HepG2 (cell line): ENCODE results near the gene HORMAD2. TPM values are rescaled to one million over a fixed set of nuclear protein-coding genes. Genes with fewer than 3 reads are reported as not detected.

Source experiments
- ATF7 ChIP-seq, 2 experiments: fragments of 450-650 bp in 1 of 2; sonication (generic) in 1 of 2; formaldehyde crosslinking in 1 of 2; IDR thresholded peaks; 2 replicates each; pipeline versions ENCODE4 v1.4.0 to v1.6.1; 2016 to 2020; ENCODE audit warnings: antibody characterized with exemption in 1 of 2, mild to moderate bottlenecking in 1 of 2, missing genetic modification reagents in 1 of 2
- DMAP1 ChIP-seq: IDR thresholded peaks from 2 replicates; pipeline ENCODE4 v1.6.1; 2016
- HDAC2 ChIP-seq: sonication (generic); formaldehyde crosslinking; IDR thresholded peaks from 2 replicates; pipeline ENCODE4 v1.4.0; 2020; ENCODE audit warnings: missing genetic modification reagents
- HOXA3 ChIP-seq: sonication (generic); formaldehyde crosslinking; IDR thresholded peaks from 2 replicates; pipeline ENCODE4 v1.5.0; 2020; ENCODE audit warnings: missing genetic modification reagents
- KAT7 ChIP-seq: IDR thresholded peaks from 2 replicates; pipeline ENCODE4 v1.6.1; 2018; ENCODE audit warnings: borderline replicate concordance, missing compliant biosample characterization
- MED1 ChIP-seq: sonication (generic); formaldehyde crosslinking; IDR thresholded peaks from 2 replicates; pipeline ENCODE4 v1.4.0; 2020; ENCODE audit warnings: missing genetic modification reagents
- MEIS1 ChIP-seq: sonication (generic); formaldehyde crosslinking; IDR thresholded peaks from 2 replicates; pipeline ENCODE4 v1.9.0; 2021; ENCODE audit warnings: mild to moderate bottlenecking, missing genetic modification reagents, moderate library complexity, borderline replicate concordance
- NFRKB ChIP-seq: fragments of 450-650 bp; IDR thresholded peaks from 2 replicates; pipeline ENCODE4 v1.6.1; 2017
- PHF21A ChIP-seq: sonication (generic); formaldehyde crosslinking; IDR thresholded peaks from 2 replicates; pipeline ENCODE4 v1.5.0; 2020; ENCODE audit warnings: mild to moderate bottlenecking, missing genetic modification reagents
- PHF5A ChIP-seq: IDR thresholded peaks from one replicate; pipeline ENCODE4 v1.6.1; 2018; ENCODE audit warnings: low read depth, missing genetic modification reagents; ENCODE audit not compliant: unreplicated experiment
- POLR2AphosphoS5 ChIP-seq: IDR thresholded peaks from 2 replicates; pipeline ENCODE4 v1.6.1; 2012; ENCODE audit warnings: low read depth, low read length
- RAD51 ChIP-seq: fragments of 450-650 bp; IDR thresholded peaks from 2 replicates; pipeline ENCODE4 v1.6.1; 2016; ENCODE audit warnings: borderline replicate concordance
- SOX6 ChIP-seq, 2 experiments: fragments of 450-650 bp in 1 of 2; sonication (generic) in 1 of 2; formaldehyde crosslinking in 1 of 2; IDR thresholded peaks; 2 replicates each; pipeline versions ENCODE4 v1.4.0 to v1.6.1; 2017 to 2020; ENCODE audit warnings: antibody characterized with exemption in 1 of 2, mild to moderate bottlenecking in 1 of 2, missing genetic modification reagents in 1 of 2
- SUZ12 ChIP-seq: fragments of 150-350 bp; IDR thresholded peaks from 2 replicates; pipeline ENCODE4 v1.6.1; 2014; ENCODE audit warnings: low read depth, low read length
- TMF1 ChIP-seq: sonication (generic); formaldehyde crosslinking; IDR thresholded peaks from 2 replicates; pipeline ENCODE4 v1.8.1; 2022; ENCODE audit warnings: low read depth, missing genetic modification reagents
- TSC22D2 ChIP-seq: sonication (generic); formaldehyde crosslinking; IDR thresholded peaks from 2 replicates; pipeline ENCODE4 v1.5.1; 2020; ENCODE audit warnings: missing genetic modification reagents, mild to moderate bottlenecking, borderline replicate concordance
- polyA plus RNA-seq, 8 experiments: library from polyadenylated mRNA; depleted of rRNA in 3 of 8; stranded (reverse) in 7 of 8; unstranded in 1 of 8; fragments of >200 nt; fragmentation: Illumina TruSeq in 4 of 8; extraction: Trizol in 4 of 8; gene quantifications; 2 replicates each; pipeline versions ENCODE4 v1.2.1 to v1.2.3, GENCODE V29; 2011 to 2016; ENCODE audit warnings: low read depth in 4 of 8, missing spikeins in 1 of 8, mixed read lengths in 1 of 8; ENCODE audit not compliant: insufficient read depth in 1 of 8
- total RNA-seq, 5 experiments: library from RNA; depleted of rRNA; stranded (reverse); fragments of >200 nt; fragmentation: Illumina TruSeq; extraction: Trizol; gene quantifications; 2 replicates each; pipeline ENCODE4 v1.2.3, GENCODE V29; 2016; ENCODE audit warnings: low read depth in 1 of 5
- TF ChIP-seq, protein P1 (sequence below): sonication (generic); formaldehyde crosslinking; IDR thresholded peaks from 2 replicates; pipeline ENCODE4 v1.4.0; 2020; ENCODE audit warnings: missing genetic modification reagents, borderline replicate concordance
- TF ChIP-seq, protein P2 (sequence below): fragments of 450-650 bp; IDR thresholded peaks from 2 replicates; pipeline ENCODE4 v1.6.1; 2016
- TF ChIP-seq, protein P3 (sequence below): IDR thresholded peaks from 2 replicates; pipeline ENCODE4 v1.6.1; 2016; ENCODE audit warnings: low read depth, control low read depth
- TF ChIP-seq, protein P4 (sequence below): IDR thresholded peaks from 2 replicates; pipeline ENCODE4 v1.4.0; 2020; ENCODE audit warnings: mild to moderate bottlenecking, missing genetic modification reagents
- TF ChIP-seq, protein P5 (sequence below): IDR thresholded peaks from 2 replicates; pipeline ENCODE4 v1.6.1; 2016; ENCODE audit warnings: mild to moderate bottlenecking, missing biosample characterization, missing genetic modification reagents

The HORMAD2 gene
- total and polyA plus RNA-seq, 2 of the 13 experiments (the other 11 are each of a cell fraction or from before 2014, with no cell fraction given): not detected

DNA sequence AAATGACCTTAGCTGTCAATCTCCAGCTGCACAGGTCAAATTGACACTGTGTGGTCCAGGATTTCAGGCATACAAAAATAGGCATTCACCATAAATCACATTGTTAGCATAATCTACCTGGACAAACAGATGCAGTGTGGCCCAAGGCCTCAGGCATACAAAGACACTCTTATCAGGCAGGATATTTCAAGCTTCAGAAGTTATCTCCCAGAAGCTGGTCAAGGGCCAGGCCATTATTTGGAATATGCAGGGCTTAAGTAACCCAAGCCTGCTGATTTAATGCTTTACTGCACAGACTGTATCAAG is 25.5 kb upstream of the HORMAD2 start (continued):
- TF ChIP-seq POLR2AphosphoS5 (no peak), KAT7 (CRISPR knock-in tag) (no peak), PHF21A (CRISPR knock-in tag) (no peak), ATF7 (IDR thresholded peaks at IDR 0.05) (no peak), ATF7 (CRISPR knock-in tag; IDR thresholded peaks at IDR 0.05) (no peak), MED1 (CRISPR knock-in tag) (peak; percentile 43; the same call in 1 of the 2 replicates), PHF5A (CRISPR knock-in tag) (peak; percentile 62), MEIS1 (peak; percentile 90; the same call in 1 of the 2 replicates), RAD51 (no peak), HOXA3 (peak; percentile 54; the same call in 1 of the 2 replicates), HDAC2 (CRISPR knock-in tag) (peak; percentile 81; the same call in 1 of the 2 replicates), TMF1 (CRISPR knock-in tag) (no peak), SOX6 (IDR thresholded peaks at IDR 0.05) (no peak), SOX6 (CRISPR knock-in tag; IDR thresholded peaks at IDR 0.05) (peak; percentile 97), NFRKB (no peak), SUZ12 (no peak), DMAP1 (no peak), TSC22D2 (no peak)
- TF ChIP-seq, protein P1, sequence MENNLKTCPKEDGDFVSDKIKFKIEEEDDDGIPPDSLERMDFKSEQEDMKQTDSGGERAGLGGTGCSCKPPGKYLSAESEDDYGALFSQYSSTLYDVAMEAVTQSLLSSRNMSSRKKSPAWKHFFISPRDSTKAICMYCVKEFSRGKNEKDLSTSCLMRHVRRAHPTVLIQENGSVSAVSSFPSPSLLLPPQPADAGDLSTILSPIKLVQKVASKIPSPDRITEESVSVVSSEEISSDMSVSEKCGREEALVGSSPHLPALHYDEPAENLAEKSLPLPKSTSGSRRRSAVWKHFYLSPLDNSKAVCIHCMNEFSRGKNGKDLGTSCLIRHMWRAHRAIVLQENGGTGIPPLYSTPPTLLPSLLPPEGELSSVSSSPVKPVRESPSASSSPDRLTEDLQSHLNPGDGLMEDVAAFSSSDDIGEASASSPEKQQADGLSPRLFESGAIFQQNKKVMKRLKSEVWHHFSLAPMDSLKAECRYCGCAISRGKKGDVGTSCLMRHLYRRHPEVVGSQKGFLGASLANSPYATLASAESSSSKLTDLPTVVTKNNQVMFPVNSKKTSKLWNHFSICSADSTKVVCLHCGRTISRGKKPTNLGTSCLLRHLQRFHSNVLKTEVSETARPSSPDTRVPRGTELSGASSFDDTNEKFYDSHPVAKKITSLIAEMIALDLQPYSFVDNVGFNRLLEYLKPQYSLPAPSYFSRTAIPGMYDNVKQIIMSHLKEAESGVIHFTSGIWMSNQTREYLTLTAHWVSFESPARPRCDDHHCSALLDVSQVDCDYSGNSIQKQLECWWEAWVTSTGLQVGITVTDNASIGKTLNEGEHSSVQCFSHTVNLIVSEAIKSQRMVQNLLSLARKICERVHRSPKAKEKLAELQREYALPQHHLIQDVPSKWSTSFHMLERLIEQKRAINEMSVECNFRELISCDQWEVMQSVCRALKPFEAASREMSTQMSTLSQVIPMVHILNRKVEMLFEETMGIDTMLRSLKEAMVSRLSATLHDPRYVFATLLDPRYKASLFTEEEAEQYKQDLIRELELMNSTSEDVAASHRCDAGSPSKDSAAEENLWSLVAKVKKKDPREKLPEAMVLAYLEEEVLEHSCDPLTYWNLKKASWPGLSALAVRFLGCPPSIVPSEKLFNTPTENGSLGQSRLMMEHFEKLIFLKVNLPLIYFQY (CRISPR knock-in tag): no peak
- TF ChIP-seq, protein P2, sequence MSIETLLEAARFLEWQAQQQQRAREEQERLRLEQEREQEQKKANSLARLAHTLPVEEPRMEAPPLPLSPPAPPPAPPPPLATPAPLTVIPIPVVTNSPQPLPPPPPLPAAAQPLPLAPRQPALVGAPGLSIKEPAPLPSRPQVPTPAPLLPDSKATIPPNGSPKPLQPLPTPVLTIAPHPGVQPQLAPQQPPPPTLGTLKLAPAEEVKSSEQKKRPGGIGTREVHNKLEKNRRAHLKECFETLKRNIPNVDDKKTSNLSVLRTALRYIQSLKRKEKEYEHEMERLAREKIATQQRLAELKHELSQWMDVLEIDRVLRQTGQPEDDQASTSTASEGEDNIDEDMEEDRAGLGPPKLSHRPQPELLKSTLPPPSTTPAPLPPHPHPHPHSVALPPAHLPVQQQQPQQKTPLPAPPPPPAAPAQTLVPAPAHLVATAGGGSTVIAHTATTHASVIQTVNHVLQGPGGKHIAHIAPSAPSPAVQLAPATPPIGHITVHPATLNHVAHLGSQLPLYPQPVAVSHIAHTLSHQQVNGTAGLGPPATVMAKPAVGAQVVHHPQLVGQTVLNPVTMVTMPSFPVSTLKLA: no peak
- TF ChIP-seq, protein P3, sequence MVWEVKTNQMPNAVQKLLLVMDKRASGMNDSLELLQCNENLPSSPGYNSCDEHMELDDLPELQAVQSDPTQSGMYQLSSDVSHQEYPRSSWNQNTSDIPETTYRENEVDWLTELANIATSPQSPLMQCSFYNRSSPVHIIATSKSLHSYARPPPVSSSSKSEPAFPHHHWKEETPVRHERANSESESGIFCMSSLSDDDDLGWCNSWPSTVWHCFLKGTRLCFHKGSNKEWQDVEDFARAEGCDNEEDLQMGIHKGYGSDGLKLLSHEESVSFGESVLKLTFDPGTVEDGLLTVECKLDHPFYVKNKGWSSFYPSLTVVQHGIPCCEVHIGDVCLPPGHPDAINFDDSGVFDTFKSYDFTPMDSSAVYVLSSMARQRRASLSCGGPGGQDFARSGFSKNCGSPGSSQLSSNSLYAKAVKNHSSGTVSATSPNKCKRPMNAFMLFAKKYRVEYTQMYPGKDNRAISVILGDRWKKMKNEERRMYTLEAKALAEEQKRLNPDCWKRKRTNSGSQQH (CRISPR knock-in tag): no peak
- TF ChIP-seq, protein P4, sequence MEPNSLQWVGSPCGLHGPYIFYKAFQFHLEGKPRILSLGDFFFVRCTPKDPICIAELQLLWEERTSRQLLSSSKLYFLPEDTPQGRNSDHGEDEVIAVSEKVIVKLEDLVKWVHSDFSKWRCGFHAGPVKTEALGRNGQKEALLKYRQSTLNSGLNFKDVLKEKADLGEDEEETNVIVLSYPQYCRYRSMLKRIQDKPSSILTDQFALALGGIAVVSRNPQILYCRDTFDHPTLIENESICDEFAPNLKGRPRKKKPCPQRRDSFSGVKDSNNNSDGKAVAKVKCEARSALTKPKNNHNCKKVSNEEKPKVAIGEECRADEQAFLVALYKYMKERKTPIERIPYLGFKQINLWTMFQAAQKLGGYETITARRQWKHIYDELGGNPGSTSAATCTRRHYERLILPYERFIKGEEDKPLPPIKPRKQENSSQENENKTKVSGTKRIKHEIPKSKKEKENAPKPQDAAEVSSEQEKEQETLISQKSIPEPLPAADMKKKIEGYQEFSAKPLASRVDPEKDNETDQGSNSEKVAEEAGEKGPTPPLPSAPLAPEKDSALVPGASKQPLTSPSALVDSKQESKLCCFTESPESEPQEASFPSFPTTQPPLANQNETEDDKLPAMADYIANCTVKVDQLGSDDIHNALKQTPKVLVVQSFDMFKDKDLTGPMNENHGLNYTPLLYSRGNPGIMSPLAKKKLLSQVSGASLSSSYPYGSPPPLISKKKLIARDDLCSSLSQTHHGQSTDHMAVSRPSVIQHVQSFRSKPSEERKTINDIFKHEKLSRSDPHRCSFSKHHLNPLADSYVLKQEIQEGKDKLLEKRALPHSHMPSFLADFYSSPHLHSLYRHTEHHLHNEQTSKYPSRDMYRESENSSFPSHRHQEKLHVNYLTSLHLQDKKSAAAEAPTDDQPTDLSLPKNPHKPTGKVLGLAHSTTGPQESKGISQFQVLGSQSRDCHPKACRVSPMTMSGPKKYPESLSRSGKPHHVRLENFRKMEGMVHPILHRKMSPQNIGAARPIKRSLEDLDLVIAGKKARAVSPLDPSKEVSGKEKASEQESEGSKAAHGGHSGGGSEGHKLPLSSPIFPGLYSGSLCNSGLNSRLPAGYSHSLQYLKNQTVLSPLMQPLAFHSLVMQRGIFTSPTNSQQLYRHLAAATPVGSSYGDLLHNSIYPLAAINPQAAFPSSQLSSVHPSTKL (CRISPR knock-in tag): peak; percentile 94
- TF ChIP-seq, protein P5, sequence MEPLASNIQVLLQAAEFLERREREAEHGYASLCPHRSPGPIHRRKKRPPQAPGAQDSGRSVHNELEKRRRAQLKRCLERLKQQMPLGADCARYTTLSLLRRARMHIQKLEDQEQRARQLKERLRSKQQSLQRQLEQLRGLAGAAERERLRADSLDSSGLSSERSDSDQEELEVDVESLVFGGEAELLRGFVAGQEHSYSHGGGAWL (CRISPR knock-in tag): no peak
